IMR-90 (cell line): ENCODE measurements around the gene SEPHS1. TPM values are rescaled to one million over a fixed set of nuclear protein-coding genes. Genes with fewer than 3 reads are reported as not detected.

Experiments used
- ATAC-seq: fragments of 200-7000 bp; cut with Tn5 transposase; 2 replicates; pipeline ENCODE4 v1.9.1; 2020; ENCODE audit warnings: low read depth, mild to moderate bottlenecking, moderate library complexity
- BruUV-seq: library from RNA; stranded (reverse); fragments of 400-500 nt; replicated peaks from 2 replicates; lab custom pipeline; 2021; lab: Mats Ljungman, UMichigan
- CTCF ChIA-PET: fragments of 300-600 bp; formaldehyde crosslinking; extraction: SDS; loops from one replicate; lab custom pipeline; 2021; ENCODE audit warnings: antibody characterized with exemption; lab: Yijun Ruan, JAX
- POLR2A ChIA-PET: fragments of 300-600 bp; sonication (Branson Sonifier 250); formaldehyde crosslinking; loops from one replicate; lab custom pipeline; 2022; ENCODE audit warnings: antibody characterized with exemption; ENCODE audit not compliant: unreplicated experiment; lab: Charles Lee
- DNase-seq: peaks from one replicate; pipeline ENCODE4 v3.0.0; 2013
- H2AFZ ChIP-seq: replicated peaks from 2 replicates; pipeline ENCODE3; 2013; ENCODE audit warnings: low read length, mild to moderate bottlenecking; ENCODE audit not compliant: poor library complexity
- H2AK5ac ChIP-seq: 2 replicates; pipeline ENCODE4 v1.6.1; 2013; ENCODE audit warnings: low read depth, low read length, inconsistent platforms
- H2AK9ac ChIP-seq: replicated peaks from 2 replicates; pipeline ENCODE3; 2013; ENCODE audit warnings: mild to moderate bottlenecking, low read depth, low read length, moderate library complexity; ENCODE audit not compliant: poor library complexity
- H2BK120ac ChIP-seq: 2 replicates; pipeline ENCODE4 v1.6.1; 2013; ENCODE audit warnings: low read depth, low read length, inconsistent platforms
- H2BK15ac ChIP-seq: 3 replicates; pipeline ENCODE4 v1.6.1; 2013; ENCODE audit warnings: low read depth, low read length, inconsistent platforms
- H2BK20ac ChIP-seq: 2 replicates; pipeline ENCODE4 v1.6.1; 2013; ENCODE audit warnings: low read depth, mild to moderate bottlenecking, inconsistent platforms, low read length, moderate library complexity
- H2BK5ac ChIP-seq: 2 replicates; pipeline ENCODE4 v1.6.1; 2013; ENCODE audit warnings: mild to moderate bottlenecking, low read depth, low read length, inconsistent platforms; ENCODE audit not compliant: poor library complexity, severe bottlenecking
- H3K14ac ChIP-seq: replicated peaks from 2 replicates; pipeline ENCODE4 v1.6.1; 2013; ENCODE audit warnings: low read depth, low read length, inconsistent platforms
- H3K18ac ChIP-seq: 2 replicates; pipeline ENCODE4 v1.6.1; 2013; ENCODE audit warnings: low read depth, low read length, control low read depth
- H3K23ac ChIP-seq: 2 replicates; pipeline ENCODE4 v1.6.1; 2013; ENCODE audit warnings: low read depth, low read length, inconsistent platforms
- H3K27ac ChIP-seq: 2 replicates; pipeline ENCODE4 v1.5.1; 2013; ENCODE audit warnings: mild to moderate bottlenecking, control low read depth, low read length; ENCODE audit not compliant: insufficient read depth
- H3K27me3 ChIP-seq: 2 replicates; pipeline ENCODE4 v1.6.1; 2013; ENCODE audit warnings: low read length; ENCODE audit not compliant: control insufficient read depth, insufficient read depth
- H3K36me3 ChIP-seq: 2 replicates; pipeline ENCODE4 v1.6.1; 2013; ENCODE audit warnings: low read length, mixed read lengths; ENCODE audit not compliant: control insufficient read depth, insufficient read depth
- H3K4ac ChIP-seq: 2 replicates; pipeline ENCODE4 v1.6.1; 2013; ENCODE audit warnings: low read depth, low read length, inconsistent platforms
- H3K4me1 ChIP-seq: 2 replicates; pipeline ENCODE4 v1.6.1; 2013; ENCODE audit warnings: low read length, mixed read lengths; ENCODE audit not compliant: control insufficient read depth, insufficient read depth
- H3K4me2 ChIP-seq: 2 replicates; pipeline ENCODE4 v1.6.1; 2013; ENCODE audit warnings: low read depth, mild to moderate bottlenecking, control low read depth, low read length, moderate library complexity
- H3K4me3 ChIP-seq: 2 replicates; pipeline ENCODE4 v1.5.1; 2013; ENCODE audit warnings: low read depth, mild to moderate bottlenecking, control low read depth, low read length, moderate library complexity; ENCODE audit not compliant: insufficient read depth
- H3K56ac ChIP-seq: 2 replicates; pipeline ENCODE4 v1.6.1; 2013; ENCODE audit warnings: low read length, inconsistent platforms; ENCODE audit not compliant: insufficient read depth; ENCODE audit errors: extremely low read depth
- H3K79me1 ChIP-seq, 2 experiments: 2 replicates each; pipeline ENCODE4 v1.6.1; 2013; ENCODE audit warnings: low read length in 2 of 2, inconsistent platforms in 1 of 2, low read depth in 1 of 2
- H3K9ac ChIP-seq: 2 replicates; pipeline ENCODE4 v1.6.1; 2013; ENCODE audit warnings: low read depth, low read length, control low read depth
- H3K9me1 ChIP-seq: 2 replicates; pipeline ENCODE4 v1.6.1; 2013; ENCODE audit warnings: low read length, inconsistent platforms; ENCODE audit not compliant: insufficient read depth
- H3K9me3 ChIP-seq: 2 replicates; pipeline ENCODE4 v1.6.1; 2013; ENCODE audit warnings: low read length; ENCODE audit not compliant: control insufficient read depth, insufficient read depth
- H4K20me1 ChIP-seq: 2 replicates; pipeline ENCODE4 v1.6.1; 2013; ENCODE audit warnings: low read length, inconsistent platforms; ENCODE audit not compliant: insufficient read depth
- H4K5ac ChIP-seq: 2 replicates; pipeline ENCODE4 v1.6.1; 2013; ENCODE audit warnings: mild to moderate bottlenecking, low read depth, low read length, control low read depth
- H4K8ac ChIP-seq, 2 experiments: 2 replicates each; pipeline ENCODE4 v1.6.1; 2013; ENCODE audit warnings: low read depth in 2 of 2, low read length in 2 of 2, control low read depth in 1 of 2, inconsistent platforms in 1 of 2
- H4K91ac ChIP-seq: 2 replicates; pipeline ENCODE4 v1.6.1; 2013; ENCODE audit warnings: low read depth, low read length, inconsistent platforms; ENCODE audit not compliant: insufficient read depth
- BHLHE40 ChIP-seq: fragments of 150-350 bp; IDR thresholded peaks from 2 replicates; pipeline ENCODE4 v1.6.1; 2016; ENCODE audit warnings: mild to moderate bottlenecking, low read depth, low read length
- CEBPB ChIP-seq: IDR thresholded peaks from 2 replicates; pipeline ENCODE4 v1.6.1; 2012; ENCODE audit warnings: low read depth, low read length, improper control_type of control experiment
- CHD1 ChIP-seq: IDR thresholded peaks from 2 replicates; pipeline ENCODE4 v1.6.1; 2012; ENCODE audit warnings: low read depth, low read length, improper control_type of control experiment
- FOS ChIP-seq: fragments of 150-350 bp; IDR thresholded peaks from 2 replicates; pipeline ENCODE4 v1.6.1; 2016; ENCODE audit warnings: low read depth, low read length
- MAFK ChIP-seq: IDR thresholded peaks from 2 replicates; pipeline ENCODE4 v1.6.1; 2012; ENCODE audit warnings: low read depth, low read length, improper control_type of control experiment
- MAZ ChIP-seq: IDR thresholded peaks from 2 replicates; pipeline ENCODE4 v1.6.1; 2012; ENCODE audit warnings: low read depth, mild to moderate bottlenecking, low read length, improper control_type of control experiment, moderate library complexity, borderline replicate concordance
- MXI1 ChIP-seq: IDR thresholded peaks from 2 replicates; pipeline ENCODE4 v1.6.1; 2012; ENCODE audit warnings: low read depth, mild to moderate bottlenecking, low read length, moderate library complexity, borderline replicate concordance
- NFE2L2 ChIP-seq: fragments of 150-350 bp; IDR thresholded peaks from 2 replicates; pipeline ENCODE4 v1.6.1; 2016; ENCODE audit warnings: low read depth, mild to moderate bottlenecking, low read length
- POLR2A ChIP-seq: IDR thresholded peaks from 2 replicates; pipeline ENCODE4 v1.6.1; 2012; ENCODE audit warnings: mild to moderate bottlenecking, low read depth, low read length
- RAD21 ChIP-seq: IDR thresholded peaks from 2 replicates; pipeline ENCODE4 v1.6.1; 2012; ENCODE audit warnings: low read length, improper control_type of control experiment
- RCOR1 ChIP-seq: IDR thresholded peaks from 2 replicates; pipeline ENCODE4 v1.6.1; 2012; ENCODE audit warnings: mild to moderate bottlenecking, low read length, improper control_type of control experiment; ENCODE audit not compliant: insufficient replicate concordance
- RFX5 ChIP-seq: IDR thresholded peaks from 2 replicates; pipeline ENCODE4 v1.8.0; 2012; ENCODE audit warnings: low read depth, mild to moderate bottlenecking, low read length, moderate library complexity
- SMC3 ChIP-seq: fragments of 150-350 bp; IDR thresholded peaks from 2 replicates; pipeline ENCODE4 v1.6.1; 2016; ENCODE audit warnings: low read depth, mild to moderate bottlenecking, antibody characterized with exemption, low read length, moderate library complexity
- WGBS, 2 experiments: methylation state at CpG; one replicate each; pipeline versions ENCODE4 v1.1.5 to v1.1.7; 2013; ENCODE audit warnings: missing lambda C conversion rate in 2 of 2; ENCODE audit not compliant: insufficient read length in 1 of 2; ENCODE audit errors: extremely low coverage in 2 of 2; 5-methylcytosine and 5-hydroxymethylcytosine counted together
- dilution Hi-C: fragments of 300-500 bp; cut with HindIII; formaldehyde crosslinking; loops from one replicate; pipeline ENCODE4 v1.14.3; 2018; ENCODE audit warnings: low sequenced_read_pairs; ENCODE audit not compliant: unreplicated experiment
- in situ Hi-C: fragments of 300-500 bp; cut with MboI; formaldehyde crosslinking; loops from 3 replicates; pipeline ENCODE4 v1.14.3; 2019; ENCODE audit warnings: low sequenced_read_pairs, inconsistent platforms, mixed read lengths
- intact Hi-C: fragments of 100-400 bp; cut with micrococcal nuclease; formaldehyde crosslinking; loops from 2 replicates; pipeline ENCODE4 v1.10.0; 2022
- polyA plus RNA-seq, 3 experiments: library from polyadenylated mRNA; depleted of rRNA; stranded (reverse); fragments of >200 nt; gene quantifications; 2 replicates each; pipeline ENCODE4 v1.2.3, GENCODE V29; 2012; ENCODE audit warnings: low replicate concordance in 1 of 3
- total RNA-seq: library from RNA; depleted of rRNA; stranded (reverse); fragments of >200 nt; gene quantifications from 2 replicates; pipeline ENCODE4 v1.2.3, GENCODE V29; 2012
- TF ChIP-seq, protein P1 (sequence below): fragments of 150-350 bp; IDR thresholded peaks from 2 replicates; pipeline ENCODE4 v1.6.1; 2017; ENCODE audit warnings: mild to moderate bottlenecking, antibody characterized with exemption, low read length, low read depth
- TF ChIP-seq, protein P2 (sequence below): fragments of 150-350 bp; IDR thresholded peaks from 2 replicates; pipeline ENCODE4 v1.6.1; 2016; ENCODE audit warnings: low read depth, mild to moderate bottlenecking, low read length, moderate library complexity, borderline replicate concordance
- TF ChIP-seq, protein P3 (sequence below): conservative IDR thresholded peaks from 2 replicates; pipeline ENCODE4 v1.5.1; 2012; ENCODE audit warnings: mild to moderate bottlenecking, low read depth, low read length, improper control_type of control experiment

Gene SEPHS1
- total and polyA plus RNA-seq, 2 of the 4 experiments (the other 2 are of a cell fraction) = 39.4 to 69.4 TPM

DNA sequence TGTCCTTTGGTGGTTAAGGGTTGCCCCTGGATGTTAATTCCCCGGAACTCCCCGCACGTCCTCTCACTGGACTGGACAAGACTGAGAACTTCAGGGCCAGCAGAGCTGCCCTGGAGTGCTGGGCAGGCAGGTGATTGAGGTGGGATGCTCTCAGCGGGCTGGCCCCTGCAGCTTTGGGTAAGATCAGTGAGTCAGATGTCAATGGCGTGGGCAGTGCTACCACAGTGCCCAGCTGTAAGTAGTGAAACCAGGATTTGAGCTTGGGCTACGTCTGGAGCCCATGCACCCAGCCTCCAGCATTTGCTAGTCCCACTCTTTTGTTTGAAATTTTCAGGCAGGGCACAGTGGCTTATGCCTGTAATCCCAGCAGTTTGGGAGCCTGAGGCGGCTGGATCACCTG lies 6.7 kb upstream of the SEPHS1 start:
- intact Hi-C loops (no loop called here), dilution Hi-C loops (no loop called here), in situ Hi-C loops (no loop called here)
- H2BK5ac ChIP-seq = no peak overlapping the region
- no peak overlapping the region for H2BK120ac ChIP-seq
- no peak for DNase-seq
- no peak overlapping the region for H4K91ac ChIP-seq
- H3K27ac ChIP-seq = no peak overlapping the region
- H3K9me1 ChIP-seq = no peaks in the 10 kb centered on the region
- no peaks in the 10 kb centered on the region for H4K20me1 ChIP-seq
- no peak overlapping the region; the same call in 1 of the 2 replicates for H3K23ac ChIP-seq
- no peak overlapping the region for H2BK15ac ChIP-seq
- TF ChIP-seq RCOR1 (no peak), CHD1 (no peak), SMC3 (no peak), RAD21 (no peak), POLR2A (no peak), RFX5 (no peak), BHLHE40 (no peak), CEBPB (no peak), FOS (no peak), MAZ (no peak), NFE2L2 (no peak), MXI1 (no peak), MAFK (no peak)
- TF ChIP-seq, protein P1, sequence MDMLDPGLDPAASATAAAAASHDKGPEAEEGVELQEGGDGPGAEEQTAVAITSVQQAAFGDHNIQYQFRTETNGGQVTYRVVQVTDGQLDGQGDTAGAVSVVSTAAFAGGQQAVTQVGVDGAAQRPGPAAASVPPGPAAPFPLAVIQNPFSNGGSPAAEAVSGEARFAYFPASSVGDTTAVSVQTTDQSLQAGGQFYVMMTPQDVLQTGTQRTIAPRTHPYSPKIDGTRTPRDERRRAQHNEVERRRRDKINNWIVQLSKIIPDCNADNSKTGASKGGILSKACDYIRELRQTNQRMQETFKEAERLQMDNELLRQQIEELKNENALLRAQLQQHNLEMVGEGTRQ = no peak
- TF ChIP-seq, protein P2, sequence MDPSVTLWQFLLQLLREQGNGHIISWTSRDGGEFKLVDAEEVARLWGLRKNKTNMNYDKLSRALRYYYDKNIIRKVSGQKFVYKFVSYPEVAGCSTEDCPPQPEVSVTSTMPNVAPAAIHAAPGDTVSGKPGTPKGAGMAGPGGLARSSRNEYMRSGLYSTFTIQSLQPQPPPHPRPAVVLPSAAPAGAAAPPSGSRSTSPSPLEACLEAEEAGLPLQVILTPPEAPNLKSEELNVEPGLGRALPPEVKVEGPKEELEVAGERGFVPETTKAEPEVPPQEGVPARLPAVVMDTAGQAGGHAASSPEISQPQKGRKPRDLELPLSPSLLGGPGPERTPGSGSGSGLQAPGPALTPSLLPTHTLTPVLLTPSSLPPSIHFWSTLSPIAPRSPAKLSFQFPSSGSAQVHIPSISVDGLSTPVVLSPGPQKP = no peak
- TF ChIP-seq, protein P3, sequence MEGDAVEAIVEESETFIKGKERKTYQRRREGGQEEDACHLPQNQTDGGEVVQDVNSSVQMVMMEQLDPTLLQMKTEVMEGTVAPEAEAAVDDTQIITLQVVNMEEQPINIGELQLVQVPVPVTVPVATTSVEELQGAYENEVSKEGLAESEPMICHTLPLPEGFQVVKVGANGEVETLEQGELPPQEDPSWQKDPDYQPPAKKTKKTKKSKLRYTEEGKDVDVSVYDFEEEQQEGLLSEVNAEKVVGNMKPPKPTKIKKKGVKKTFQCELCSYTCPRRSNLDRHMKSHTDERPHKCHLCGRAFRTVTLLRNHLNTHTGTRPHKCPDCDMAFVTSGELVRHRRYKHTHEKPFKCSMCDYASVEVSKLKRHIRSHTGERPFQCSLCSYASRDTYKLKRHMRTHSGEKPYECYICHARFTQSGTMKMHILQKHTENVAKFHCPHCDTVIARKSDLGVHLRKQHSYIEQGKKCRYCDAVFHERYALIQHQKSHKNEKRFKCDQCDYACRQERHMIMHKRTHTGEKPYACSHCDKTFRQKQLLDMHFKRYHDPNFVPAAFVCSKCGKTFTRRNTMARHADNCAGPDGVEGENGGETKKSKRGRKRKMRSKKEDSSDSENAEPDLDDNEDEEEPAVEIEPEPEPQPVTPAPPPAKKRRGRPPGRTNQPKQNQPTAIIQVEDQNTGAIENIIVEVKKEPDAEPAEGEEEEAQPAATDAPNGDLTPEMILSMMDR = no peak
- no peaks in the 10 kb centered on the region for H3K79me1 ChIP-seq
- CTCF ChIA-PET = no interaction called here
- H3K18ac ChIP-seq = no peak overlapping the region
- POLR2A ChIA-PET = no interaction called here
- H3K56ac ChIP-seq = no peak overlapping the region
- no peak overlapping the region for H3K4me3 ChIP-seq
- H2AFZ ChIP-seq = no peak overlapping the region
- H2AK9ac ChIP-seq = no peak overlapping the region
- peaks cover 30% of the 10 kb centered on the region for H3K27me3 ChIP-seq
- no peaks in the 10 kb centered on the region for H3K9me3 ChIP-seq
- H3K36me3 ChIP-seq = no peaks in the 10 kb centered on the region
- no peak overlapping the region for H4K8ac ChIP-seq
- H3K4me1 ChIP-seq = 0 out of 2 replicates have a peak, but pooled peaks cover 4% of the 10 kb centered on the region
- 81% methylated on average over 5 of the region's 7 CpGs; no CpG with 5 or more reads in 1 of the 2 experiments for WGBS, 2 experiments
- no peak overlapping the region for H2AK5ac ChIP-seq
- H3K9ac ChIP-seq = no peak overlapping the region
- H3K4ac ChIP-seq = no peak overlapping the region
- no peak overlapping the region for H3K4me2 ChIP-seq
- H3K14ac ChIP-seq = no peak overlapping the region
- no peak overlapping the region for H4K5ac ChIP-seq
- BruUV-seq = no TSS peak
- no peak overlapping the region for H2BK20ac ChIP-seq
- ATAC-seq = no peak
